ENCODE data around the gene UBA5. TPM values are rescaled to one million over a fixed set of nuclear protein-coding genes. Genes with fewer than 3 reads are reported as not detected.

UBA5 gene
- total RNA-seq, 1 donor, result 38.4 TPM

GRCh38 chr3:132622148-132622547, 38.0 kb upstream of the UBA5 start:
- Histone ChIP-seq H3K27me3 (ENCODE audit: insufficient read depth, low read length) (no peaks in the 10 kb centered on the region), H3K9me3 (ENCODE audit: low read depth, low read length) (no peaks in the 10 kb centered on the region), H3K27ac (ENCODE audit: low read depth, low read length) (no peak overlapping the region), H3K79me2 (ENCODE audit: insufficient read depth, low read length) (no peaks in the 10 kb centered on the region), H3K4me2 (ENCODE audit: insufficient read depth, low read length) (no peak overlapping the region), H2AFZ (ENCODE audit: low read length) (no peak overlapping the region), H3K4me3 (ENCODE audit: insufficient read depth, low read length) (no peak overlapping the region), H3K4me1 (ENCODE audit: insufficient read depth, low read length) (peaks cover 12% of the 10 kb centered on the region), H4K20me1 (ENCODE audit: insufficient read depth, low read length) (no peaks in the 10 kb centered on the region), H3K36me3 (ENCODE audit: insufficient read depth, low read length) (peaks cover 3% of the 10 kb centered on the region)
- no peak for TF ChIP-seq CTCF (IDR thresholded peaks at IDR 0.05; ENCODE audit: extremely low read depth, low read depth, low read length)
- DNase-seq (ENCODE audit: insufficient read length, low spot score, missing footprints), result no peak

DNA sequence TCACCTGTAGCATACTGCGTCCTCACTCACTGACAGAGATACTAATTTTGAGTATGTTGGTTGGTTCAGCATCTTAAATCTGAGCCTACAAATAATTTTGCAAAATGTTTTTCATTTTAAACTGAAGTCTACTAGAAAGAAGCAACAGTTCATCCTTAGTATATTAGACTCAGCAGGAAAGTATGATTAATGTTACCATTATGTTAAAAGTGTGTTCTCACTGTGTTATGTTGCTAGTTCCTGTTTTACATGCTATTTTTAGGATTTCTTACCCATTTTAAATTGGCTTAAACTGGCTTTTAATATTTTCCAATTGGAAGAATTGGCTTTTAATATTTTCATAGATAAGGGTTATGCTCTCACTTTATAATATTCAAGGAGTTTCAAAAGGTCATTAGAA, 37.4 kb upstream of the UBA5 start:
- TF ChIP-seq CTCF (IDR thresholded peaks at IDR 0.05; ENCODE audit: extremely low read depth, low read depth, low read length), result no peak
- H3K27ac ChIP-seq (ENCODE audit: low read depth, low read length), result no peak overlapping the region
- DNase-seq (ENCODE audit: insufficient read length, low spot score, missing footprints), result no peak

GRCh38 chr3:132623646-132624045, 36.5 kb upstream of the UBA5 start:
- no peaks in the 10 kb centered on the region for H3K9me3 ChIP-seq (ENCODE audit: low read depth, low read length)
- no peak overlapping the region for H2AFZ ChIP-seq (ENCODE audit: low read length)
- no peak for TF ChIP-seq CTCF (IDR thresholded peaks at IDR 0.05; ENCODE audit: extremely low read depth, low read depth, low read length)
- H3K4me2 ChIP-seq (ENCODE audit: insufficient read depth, low read length), result no peak overlapping the region
- no peak overlapping the region for H3K27ac ChIP-seq (ENCODE audit: low read depth, low read length)
- peaks cover 12% of the 10 kb centered on the region for H3K4me1 ChIP-seq (ENCODE audit: insufficient read depth, low read length)
- no peaks in the 10 kb centered on the region for H3K79me2 ChIP-seq (ENCODE audit: insufficient read depth, low read length)
- no peak for DNase-seq (ENCODE audit: insufficient read length, low spot score, missing footprints)
- H4K20me1 ChIP-seq (ENCODE audit: insufficient read depth, low read length), result no peaks in the 10 kb centered on the region
- peaks cover 8% of the 10 kb centered on the region for H3K36me3 ChIP-seq (ENCODE audit: insufficient read depth, low read length)
- no peak overlapping the region for H3K4me3 ChIP-seq (ENCODE audit: insufficient read depth, low read length)
- no peaks in the 10 kb centered on the region for H3K27me3 ChIP-seq (ENCODE audit: insufficient read depth, low read length)

More for the DNA sequence above, 37.4 kb upstream of the UBA5 start:
- Histone ChIP-seq H3K4me2 (ENCODE audit: insufficient read depth, low read length) (no peak overlapping the region), H3K9me3 (ENCODE audit: low read depth, low read length) (no peaks in the 10 kb centered on the region), H2AFZ (ENCODE audit: low read length) (no peak overlapping the region), H3K79me2 (ENCODE audit: insufficient read depth, low read length) (no peaks in the 10 kb centered on the region), H3K27me3 (ENCODE audit: insufficient read depth, low read length) (no peaks in the 10 kb centered on the region), H3K4me3 (ENCODE audit: insufficient read depth, low read length) (no peak overlapping the region), H3K36me3 (ENCODE audit: insufficient read depth, low read length) (peaks cover 8% of the 10 kb centered on the region), H3K4me1 (ENCODE audit: insufficient read depth, low read length) (peaks cover 12% of the 10 kb centered on the region), H4K20me1 (ENCODE audit: insufficient read depth, low read length) (no peaks in the 10 kb centered on the region)

- H2AFZ ChIP-seq (ENCODE audit: low read length), result no peak overlapping the region
- no peaks in the 10 kb centered on the region for H3K9me3 ChIP-seq (ENCODE audit: low read depth, low read length)
- peak overlapping the region; percentile 3 for H3K27ac ChIP-seq (ENCODE audit: low read depth, low read length)
- H3K4me1 ChIP-seq (ENCODE audit: insufficient read depth, low read length), result peaks cover 18% of the 10 kb centered on the region
- peaks cover 8% of the 10 kb centered on the region for H3K36me3 ChIP-seq (ENCODE audit: insufficient read depth, low read length)
- H3K4me3 ChIP-seq (ENCODE audit: insufficient read depth, low read length), result no peak overlapping the region
- H3K79me2 ChIP-seq (ENCODE audit: insufficient read depth, low read length), result no peaks in the 10 kb centered on the region
- no peaks in the 10 kb centered on the region for H3K27me3 ChIP-seq (ENCODE audit: insufficient read depth, low read length)
- H4K20me1 ChIP-seq (ENCODE audit: insufficient read depth, low read length), result no peaks in the 10 kb centered on the region
- H3K4me2 ChIP-seq (ENCODE audit: insufficient read depth, low read length), result no peak overlapping the region
- no peak for DNase-seq (ENCODE audit: insufficient read length, low spot score, missing footprints)
- TF ChIP-seq CTCF (IDR thresholded peaks at IDR 0.05; ENCODE audit: extremely low read depth, low read depth, low read length), result no peak
Measured at GRCh38 chr3:132624790-132625189, 35.3 kb upstream of the UBA5 start.

Data from osteoblast (primary cell).